HCT116 (cell line): ENCODE results near the gene ZBTB7C. TPM values are rescaled to one million over a fixed set of nuclear protein-coding genes. Genes with fewer than 3 reads are reported as not detected.
"Not testable (repeated sequence)": the region's sequence is repeated elsewhere in the genome, so short reads cannot be mapped to it uniquely, and the experiment has no call there.

Experiments
- ATAC-seq: fragments of 200-7000 bp; cut with Tn5 transposase; 2 replicates; pipeline ENCODE4 v1.9.1; 2020; ENCODE audit warnings: mild to moderate bottlenecking, moderate library complexity
- BruUV-seq: library from RNA; stranded (reverse); fragments of 400-500 nt; replicated peaks from 2 replicates; lab custom pipeline; 2021; lab: Mats Ljungman, UMichigan
- CTCF ChIA-PET: fragments of 300-600 bp; sonication (Branson Sonifier 250); formaldehyde crosslinking; loops from one replicate; lab custom pipeline; 2021; ENCODE audit warnings: antibody characterized with exemption; lab: Charles Lee
- POLR2A ChIA-PET: fragments of 300-600, 350-600 bp; sonication (Branson Sonifier 250); formaldehyde crosslinking; loops from one replicate; lab custom pipeline; 2021; ENCODE audit warnings: antibody characterized with exemption; lab: Charles Lee
- RAD21 ChIA-PET, 2 experiments: fragments of 300-600 bp; sonication (Branson Sonifier 250); formaldehyde crosslinking; loops; one replicate each; lab custom pipeline; 2023; ENCODE audit warnings: low total read pairs in 2 of 2; ENCODE audit not compliant: uncharacterized antibody in 2 of 2, unreplicated experiment in 2 of 2, low non-redundant PET in 1 of 2; lab: Charles Lee
- DNase-seq: peaks from one replicate; pipeline ENCODE4 v3.0.0-alpha.2; 2010; ENCODE audit warnings: low read depth, low spot score
- H2AFZ ChIP-seq: fragments of 200-600 bp; shearing (Covaris generic), sonication (generic); 2 replicates; pipeline ENCODE4 v1.6.1; 2017; ENCODE audit warnings: low read depth, mixed run types, mixed read lengths, antibody characterized with exemption, low read length; ENCODE audit not compliant: poor library complexity, severe bottlenecking
- H3K27ac ChIP-seq: 2 replicates; pipeline ENCODE4 v1.5.1; 2012; ENCODE audit warnings: low read depth, low read length
- H3K27me3 ChIP-seq: fragments of 200-600 bp; sonication (generic); 2 replicates; pipeline ENCODE4 v1.6.1; 2016; ENCODE audit warnings: mixed run types, low read length, mixed read lengths; ENCODE audit not compliant: insufficient read depth
- H3K36me3 ChIP-seq, 2 experiments: fragments of 200-500 bp in 1 of 2; fragments of 200-600 bp in 1 of 2; sonication (Bioruptor generic) in 1 of 2; sonication (generic) in 1 of 2; 2 replicates each; pipeline versions ENCODE4 v1.5.1 to v1.6.1; 2014 to 2016; ENCODE audit warnings: low read length in 2 of 2, inconsistent platforms in 1 of 2, mixed read lengths in 1 of 2, mixed run types in 1 of 2; ENCODE audit not compliant: insufficient read depth in 2 of 2, control insufficient read depth in 1 of 2
- H3K4me1 ChIP-seq, 2 experiments: fragments of 200-600 bp in 1 of 2; sonication (generic) in 1 of 2; 2 replicates each; pipeline versions ENCODE4 v1.5.1 to v1.6.1; 2012 to 2017; ENCODE audit warnings: low read length in 2 of 2, inconsistent platforms in 1 of 2, mild to moderate bottlenecking in 1 of 2, mixed read lengths in 1 of 2, mixed run types in 1 of 2, moderate library complexity in 1 of 2; ENCODE audit not compliant: insufficient read depth in 2 of 2, control insufficient read depth in 1 of 2
- H3K4me2 ChIP-seq: fragments of 200-600 bp; sonication (generic); 2 replicates; pipeline ENCODE4 v1.6.1; 2017; ENCODE audit warnings: mixed run types, low read length, mixed read lengths
- H3K4me3 ChIP-seq, 2 experiments: fragments of 200-600 bp in 1 of 2; sonication (generic) in 1 of 2; replicated peaks in 1 of 2; 2 replicates each; pipeline ENCODE4 v1.5.1; 2011 to 2016; ENCODE audit warnings: low read length in 2 of 2, control low read depth in 1 of 2, low read depth in 1 of 2, mild to moderate bottlenecking in 1 of 2, mixed read lengths in 1 of 2, mixed run types in 1 of 2
- H3K79me2 ChIP-seq: fragments of 200-600 bp; sonication (generic); 2 replicates; pipeline ENCODE4 v1.6.1; 2017; ENCODE audit warnings: mild to moderate bottlenecking, mixed run types, low read length, moderate library complexity, mixed read lengths; ENCODE audit not compliant: insufficient read depth
- H3K9ac ChIP-seq: fragments of 200-600 bp; sonication (generic); 2 replicates; pipeline ENCODE4 v1.6.1; 2016; ENCODE audit warnings: low read length, mixed read lengths
- H3K9me2 ChIP-seq: fragments of 200-600 bp; sonication (generic), shearing (Covaris generic); 2 replicates; pipeline ENCODE4 v1.6.1; 2017; ENCODE audit warnings: mixed run types, mild to moderate bottlenecking, moderate library complexity; ENCODE audit not compliant: insufficient read depth
- H3K9me3 ChIP-seq, 2 experiments: fragments of 200-500 bp in 1 of 2; fragments of 200-600 bp in 1 of 2; sonication (Bioruptor generic) in 1 of 2; sonication (generic) in 1 of 2; 2 replicates each; pipeline ENCODE4 v1.6.1; 2014 to 2017; ENCODE audit warnings: low read length in 2 of 2, mixed read lengths in 2 of 2, inconsistent platforms in 1 of 2, low read depth in 1 of 2, mild to moderate bottlenecking in 1 of 2, mixed run types in 1 of 2, moderate library complexity in 1 of 2; ENCODE audit not compliant: control insufficient read depth in 1 of 2, insufficient read depth in 1 of 2
- H4K20me1 ChIP-seq: fragments of 200-600 bp; sonication (generic), shearing (Covaris generic); 2 replicates; pipeline ENCODE4 v1.6.1; 2017; ENCODE audit warnings: mixed run types, mild to moderate bottlenecking, moderate library complexity; ENCODE audit not compliant: insufficient read depth
- CBX3 ChIP-seq: IDR thresholded peaks from 2 replicates; pipeline ENCODE4 v1.6.1; 2012; ENCODE audit warnings: low read depth
- EGR1 ChIP-seq: IDR thresholded peaks from 2 replicates; pipeline ENCODE4 v1.6.1; 2012; ENCODE audit warnings: low read depth
- ELF1 ChIP-seq: IDR thresholded peaks from 2 replicates; pipeline ENCODE4 v1.6.1; 2012; ENCODE audit warnings: low read depth, borderline replicate concordance
- EZH2 ChIP-seq: fragments of 200-600 bp; sonication (generic); IDR thresholded peaks from 2 replicates; pipeline ENCODE4 v1.6.1; 2017; ENCODE audit warnings: antibody characterized with exemption, mixed run types
- EZH2phosphoT487 ChIP-seq: fragments of 200-600 bp; IDR thresholded peaks from 2 replicates; pipeline ENCODE4 v1.6.1; 2018; ENCODE audit warnings: antibody characterized with exemption, borderline replicate concordance
- FOSL1 ChIP-seq: IDR thresholded peaks from 2 replicates; pipeline ENCODE4 v1.6.1; 2012; ENCODE audit warnings: low read depth
- JUND ChIP-seq: IDR thresholded peaks from 2 replicates; pipeline ENCODE4 v1.6.1; 2012
- POLR2AphosphoS5 ChIP-seq: IDR thresholded peaks from 2 replicates; pipeline ENCODE4 v1.6.1; 2011; ENCODE audit warnings: mild to moderate bottlenecking, low read depth, low read length, moderate library complexity
- RAD21 ChIP-seq: IDR thresholded peaks from 2 replicates; pipeline ENCODE4 v1.6.1; 2012; ENCODE audit warnings: low read depth, mild to moderate bottlenecking
- SP1 ChIP-seq: IDR thresholded peaks from 2 replicates; pipeline ENCODE4 v1.6.1; 2012; ENCODE audit warnings: low read depth
- SRF ChIP-seq: IDR thresholded peaks from 2 replicates; pipeline ENCODE4 v1.6.1; 2012; ENCODE audit warnings: low read depth
- TCF7L2 ChIP-seq: IDR thresholded peaks from 2 replicates; pipeline ENCODE4 v1.7.0; 2011; ENCODE audit warnings: borderline replicate concordance, inconsistent platforms; ENCODE audit not compliant: insufficient read depth, insufficient read length; ENCODE audit errors: extremely low read depth
- YY1 ChIP-seq: IDR thresholded peaks from 2 replicates; pipeline ENCODE4 v1.6.1; 2011; ENCODE audit warnings: low read length, low read depth, moderate library complexity, mild to moderate bottlenecking; ENCODE audit not compliant: insufficient replicate concordance; ENCODE audit errors: extremely low read depth
- ZNF274 ChIP-seq: fragments of 200-500 bp; sonication (Bioruptor generic); IDR thresholded peaks from 2 replicates; pipeline ENCODE4 v1.6.1; 2014; ENCODE audit warnings: mild to moderate bottlenecking, low read depth, low read length, inconsistent platforms
- intact Hi-C: fragments of 100-400 bp; cut with micrococcal nuclease; formaldehyde crosslinking; loops from 2 replicates; pipeline ENCODE4 v1.10.0; 2022
- total RNA-seq: library from RNA; stranded (reverse); gene quantifications from one replicate; pipeline ENCODE4 v1.2.1, GENCODE V29; 2021; ENCODE audit not compliant: unreplicated experiment
- TF ChIP-seq, protein P1 (sequence below): IDR thresholded peaks from 2 replicates; pipeline ENCODE4 v1.6.1; 2012; ENCODE audit warnings: low read depth
- TF ChIP-seq, protein P2 (sequence below): IDR thresholded peaks from 2 replicates; pipeline ENCODE4 v1.6.1; 2012

The ZBTB7C gene
- total RNA-seq, 1 experiment from 2014 or later, result 0.37 TPM

DNA sequence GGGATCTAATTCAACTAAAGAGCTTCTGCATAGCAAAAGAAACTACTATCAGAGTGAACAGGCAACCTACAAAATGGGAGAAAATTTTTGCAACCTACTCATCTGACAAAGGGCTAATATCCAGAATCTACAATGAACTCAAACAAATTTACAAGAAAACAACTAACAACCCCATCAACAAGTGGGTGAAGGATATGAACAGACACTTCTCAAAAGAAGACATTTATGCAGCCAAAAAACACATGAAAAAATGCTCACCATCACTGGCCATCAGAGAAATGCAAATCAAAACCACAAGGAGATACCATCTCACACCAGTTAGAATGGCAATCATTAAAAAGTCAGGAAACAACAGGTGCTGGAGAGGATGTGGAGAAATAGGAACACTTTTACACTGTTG, 127.7 kb downstream of the ZBTB7C start:
- H3K9ac ChIP-seq, H3K4me2 ChIP-seq, H3K79me2 ChIP-seq, BruUV-seq, H3K27ac ChIP-seq, H3K36me3 ChIP-seq, ATAC-seq, H2AFZ ChIP-seq, POLR2A ChIA-PET, intact Hi-C loops, H3K4me1 ChIP-seq, H3K9me2 ChIP-seq, H3K27me3 ChIP-seq, H3K4me3 ChIP-seq, CTCF ChIA-PET, DNase-seq, H4K20me1 ChIP-seq, H3K9me3 ChIP-seq, RAD21 ChIA-PET: not testable (repeated sequence)

DNA sequence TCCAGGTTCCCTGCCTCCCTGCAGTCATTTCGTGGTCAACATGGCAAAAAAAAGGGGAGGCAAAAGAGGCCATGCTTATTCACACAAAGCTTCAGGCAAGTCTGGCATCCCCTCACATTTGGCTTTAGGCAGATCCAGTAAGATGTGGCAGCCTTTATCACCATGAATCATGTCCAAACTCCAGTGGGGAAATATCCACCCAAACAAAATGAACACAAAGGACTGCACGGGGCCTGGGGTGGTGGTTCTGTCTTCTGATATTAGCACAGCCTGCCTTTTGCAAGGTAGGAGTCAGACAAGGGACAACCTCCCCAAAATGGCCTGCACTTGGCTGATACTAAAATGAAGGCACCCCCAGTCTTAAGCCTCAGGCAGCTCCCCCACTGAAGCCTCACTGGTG, 129.9 kb downstream of the ZBTB7C start:
- no TSS peak for BruUV-seq
- Histone ChIP-seq H3K36me3 (no peaks in the 10 kb centered on the region), H3K4me1 (no peaks in the 10 kb centered on the region), H3K9ac (no peak overlapping the region), H3K27me3 (no peaks in the 10 kb centered on the region), H3K79me2 (no peaks in the 10 kb centered on the region), H3K9me3 (no peaks in the 10 kb centered on the region), H3K4me3 (no peak overlapping the region), H3K4me2 (no peak overlapping the region), H4K20me1 (no peaks in the 10 kb centered on the region), H3K9me2 (no peaks in the 10 kb centered on the region), H3K27ac (no peak overlapping the region), H2AFZ (no peak overlapping the region)
- intact Hi-C loops, result no loop called here
- DNase-seq (no peak), ATAC-seq (no peak)
- TF ChIP-seq CBX3 (no peak), RAD21 (no peak), SRF (no peak), SP1 (no peak), YY1 (no peak), EZH2phosphoT487 (no peak), JUND (no peak), ELF1 (no peak), FOSL1 (no peak), POLR2AphosphoS5 (no peak), EZH2 (no peak), ZNF274 (no peak), TCF7L2 (no peak), EGR1 (no peak)
- TF ChIP-seq, protein P1, sequence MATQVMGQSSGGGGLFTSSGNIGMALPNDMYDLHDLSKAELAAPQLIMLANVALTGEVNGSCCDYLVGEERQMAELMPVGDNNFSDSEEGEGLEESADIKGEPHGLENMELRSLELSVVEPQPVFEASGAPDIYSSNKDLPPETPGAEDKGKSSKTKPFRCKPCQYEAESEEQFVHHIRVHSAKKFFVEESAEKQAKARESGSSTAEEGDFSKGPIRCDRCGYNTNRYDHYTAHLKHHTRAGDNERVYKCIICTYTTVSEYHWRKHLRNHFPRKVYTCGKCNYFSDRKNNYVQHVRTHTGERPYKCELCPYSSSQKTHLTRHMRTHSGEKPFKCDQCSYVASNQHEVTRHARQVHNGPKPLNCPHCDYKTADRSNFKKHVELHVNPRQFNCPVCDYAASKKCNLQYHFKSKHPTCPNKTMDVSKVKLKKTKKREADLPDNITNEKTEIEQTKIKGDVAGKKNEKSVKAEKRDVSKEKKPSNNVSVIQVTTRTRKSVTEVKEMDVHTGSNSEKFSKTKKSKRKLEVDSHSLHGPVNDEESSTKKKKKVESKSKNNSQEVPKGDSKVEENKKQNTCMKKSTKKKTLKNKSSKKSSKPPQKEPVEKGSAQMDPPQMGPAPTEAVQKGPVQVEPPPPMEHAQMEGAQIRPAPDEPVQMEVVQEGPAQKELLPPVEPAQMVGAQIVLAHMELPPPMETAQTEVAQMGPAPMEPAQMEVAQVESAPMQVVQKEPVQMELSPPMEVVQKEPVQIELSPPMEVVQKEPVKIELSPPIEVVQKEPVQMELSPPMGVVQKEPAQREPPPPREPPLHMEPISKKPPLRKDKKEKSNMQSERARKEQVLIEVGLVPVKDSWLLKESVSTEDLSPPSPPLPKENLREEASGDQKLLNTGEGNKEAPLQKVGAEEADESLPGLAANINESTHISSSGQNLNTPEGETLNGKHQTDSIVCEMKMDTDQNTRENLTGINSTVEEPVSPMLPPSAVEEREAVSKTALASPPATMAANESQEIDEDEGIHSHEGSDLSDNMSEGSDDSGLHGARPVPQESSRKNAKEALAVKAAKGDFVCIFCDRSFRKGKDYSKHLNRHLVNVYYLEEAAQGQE, result no peak
- TF ChIP-seq, protein P2, sequence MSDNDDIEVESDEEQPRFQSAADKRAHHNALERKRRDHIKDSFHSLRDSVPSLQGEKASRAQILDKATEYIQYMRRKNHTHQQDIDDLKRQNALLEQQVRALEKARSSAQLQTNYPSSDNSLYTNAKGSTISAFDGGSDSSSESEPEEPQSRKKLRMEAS, result no peak
- ChIA-PET CTCF (no interaction called here), RAD21 (no interaction called here), POLR2A (no interaction called here)
